Uterus (tissue), 4 donors: Measurements from ENCODE around the gene BABAM2. TPM values are rescaled to one million over a fixed set of nuclear protein-coding genes. Genes with fewer than 3 reads are reported as not detected.

Experiments
- DNase-seq, 2 donors: peaks; one replicate each; pipeline ENCODE4 v3.0.0-alpha.2; 2019 to 2020
- H3K27ac ChIP-seq, 2 donors: fragments of 200-600 bp; sonication (generic); 1 replicate in 1 of 2; 2 replicates in 1 of 2; pipeline ENCODE4 v1.5.1; 2016 to 2018
- H3K27me3 ChIP-seq, 2 donors: fragments of 200-600 bp; sonication (generic); one replicate each; pipeline ENCODE4 v1.5.1; 2018 to 2019; ENCODE audit warnings: control low read depth in 1 of 2
- H3K36me3 ChIP-seq, 2 donors: fragments of 200-600 bp; sonication (generic); one replicate each; pipeline ENCODE4 v1.5.1; 2019; ENCODE audit warnings: control low read depth in 1 of 2
- H3K4me1 ChIP-seq, 2 donors: fragments of 200-600 bp; sonication (generic); one replicate each; pipeline ENCODE4 v1.5.1; 2018 to 2019; ENCODE audit warnings: control low read depth in 1 of 2
- H3K4me3 ChIP-seq, 2 donors: fragments of 200-600 bp; sonication (generic); 1 replicate in 1 of 2; 2 replicates in 1 of 2; pipeline ENCODE4 v1.5.1; 2018 to 2019; ENCODE audit warnings: mild to moderate bottlenecking in 1 of 2
- H3K9me3 ChIP-seq, 2 donors: fragments of 200-600 bp; sonication (generic); one replicate each; pipeline ENCODE4 v1.5.1; 2019; ENCODE audit warnings: control low read depth in 1 of 2
- POLR2A ChIP-seq, 2 donors: fragments of 450-650 bp; IDR thresholded peaks; one replicate each; pipeline ENCODE4 v1.6.1; 2016; ENCODE audit warnings: antibody characterized with exemption in 2 of 2, mild to moderate bottlenecking in 1 of 2, moderate library complexity in 1 of 2
- intact Hi-C: fragments of 100-400 bp; cut with DNase I; formaldehyde crosslinking; loops from one replicate; pipeline ENCODE4 v1.15.1; 2023; ENCODE audit warnings: low total_unique reads
- total RNA-seq, 4 donors: library from RNA; depleted of rRNA in 3 of 4; stranded (reverse); fragments of >200 nt in 3 of 4; gene quantifications; one replicate each; pipeline versions ENCODE4 v1.1.0 to v1.2.4, GENCODE V29; 2014 to 2023
- TF ChIP-seq, protein P1 (sequence below), 4 experiments: fragments of 200-600 bp in 2 of 4; fragments of 450-650 bp in 2 of 4; sonication (generic) in 2 of 4; IDR thresholded peaks; one replicate each; pipeline ENCODE4 v1.5.1; 2016 to 2019; ENCODE audit warnings: antibody characterized with exemption in 4 of 4, mild to moderate bottlenecking in 2 of 4, moderate library complexity in 1 of 4
- donor health status: DM: yes; HTN: yes; CAD: no.

Gene BABAM2
- total RNA-seq, 4 donors from 2014 or later, result 24.1 to 62.1 (median 32.5) TPM

DNA sequence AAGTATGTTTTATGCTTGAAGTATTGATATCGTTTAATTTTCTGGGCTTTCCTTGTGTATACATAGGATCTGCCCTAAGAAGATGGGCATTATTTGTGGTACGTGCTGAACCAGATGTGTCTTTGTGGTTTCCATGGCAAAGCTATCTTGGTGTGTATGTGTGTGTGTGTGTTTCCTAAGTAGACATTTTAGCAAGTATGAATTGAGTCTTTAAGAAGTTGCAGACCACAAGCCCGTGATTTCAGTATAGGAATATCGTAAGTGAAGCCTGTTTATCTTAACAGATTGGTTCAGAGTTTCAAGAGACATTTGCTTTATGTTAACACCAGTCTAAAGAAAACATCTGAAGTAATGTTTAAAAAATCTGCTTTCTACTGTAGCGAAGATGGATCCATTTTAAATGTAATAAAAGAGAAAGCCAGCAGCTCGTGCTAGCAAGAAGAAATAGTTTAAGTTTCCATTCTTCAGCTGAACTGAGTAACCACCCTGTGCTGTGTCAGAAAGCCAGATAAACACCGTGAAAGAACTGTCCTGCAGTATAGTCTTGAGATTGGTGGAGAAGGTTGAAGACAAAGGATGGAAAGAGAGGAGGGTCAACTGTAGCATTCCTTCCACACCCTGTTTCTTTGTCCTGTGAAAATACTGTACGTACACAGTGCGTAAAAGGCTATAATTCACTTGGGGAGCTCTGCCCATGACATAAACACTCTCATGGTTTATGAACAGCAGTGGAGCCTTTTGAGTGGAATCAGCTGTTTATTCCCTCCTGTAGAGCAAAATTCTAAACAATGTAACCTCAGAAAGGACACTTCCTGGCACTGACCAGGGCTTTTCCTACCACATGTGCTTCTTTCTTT, 410.2 kb downstream of the BABAM2 start:
- intact Hi-C loops, result no loop called here
- Histone ChIP-seq H3K27me3 (no peaks in the 10 kb centered on the region), H3K27ac (peak overlapping the region; percentile 56 to 84), H3K4me3 (no peak overlapping the region), H3K36me3 (no peaks in the 10 kb centered on the region), H3K9me3 (peaks cover 0 to 6% of the 10 kb centered on the region in 2 donors), H3K4me1 (peaks cover 0 to 4% of the 10 kb centered on the region in 2 donors)
- TF ChIP-seq, protein P1, sequence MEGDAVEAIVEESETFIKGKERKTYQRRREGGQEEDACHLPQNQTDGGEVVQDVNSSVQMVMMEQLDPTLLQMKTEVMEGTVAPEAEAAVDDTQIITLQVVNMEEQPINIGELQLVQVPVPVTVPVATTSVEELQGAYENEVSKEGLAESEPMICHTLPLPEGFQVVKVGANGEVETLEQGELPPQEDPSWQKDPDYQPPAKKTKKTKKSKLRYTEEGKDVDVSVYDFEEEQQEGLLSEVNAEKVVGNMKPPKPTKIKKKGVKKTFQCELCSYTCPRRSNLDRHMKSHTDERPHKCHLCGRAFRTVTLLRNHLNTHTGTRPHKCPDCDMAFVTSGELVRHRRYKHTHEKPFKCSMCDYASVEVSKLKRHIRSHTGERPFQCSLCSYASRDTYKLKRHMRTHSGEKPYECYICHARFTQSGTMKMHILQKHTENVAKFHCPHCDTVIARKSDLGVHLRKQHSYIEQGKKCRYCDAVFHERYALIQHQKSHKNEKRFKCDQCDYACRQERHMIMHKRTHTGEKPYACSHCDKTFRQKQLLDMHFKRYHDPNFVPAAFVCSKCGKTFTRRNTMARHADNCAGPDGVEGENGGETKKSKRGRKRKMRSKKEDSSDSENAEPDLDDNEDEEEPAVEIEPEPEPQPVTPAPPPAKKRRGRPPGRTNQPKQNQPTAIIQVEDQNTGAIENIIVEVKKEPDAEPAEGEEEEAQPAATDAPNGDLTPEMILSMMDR (IDR thresholded peaks at IDR 0.05), result no peak
- peak in 1 of 2 donors; percentile 7 for TF ChIP-seq POLR2A (IDR thresholded peaks at IDR 0.05)
- DNase-seq, result no peak

DNA sequence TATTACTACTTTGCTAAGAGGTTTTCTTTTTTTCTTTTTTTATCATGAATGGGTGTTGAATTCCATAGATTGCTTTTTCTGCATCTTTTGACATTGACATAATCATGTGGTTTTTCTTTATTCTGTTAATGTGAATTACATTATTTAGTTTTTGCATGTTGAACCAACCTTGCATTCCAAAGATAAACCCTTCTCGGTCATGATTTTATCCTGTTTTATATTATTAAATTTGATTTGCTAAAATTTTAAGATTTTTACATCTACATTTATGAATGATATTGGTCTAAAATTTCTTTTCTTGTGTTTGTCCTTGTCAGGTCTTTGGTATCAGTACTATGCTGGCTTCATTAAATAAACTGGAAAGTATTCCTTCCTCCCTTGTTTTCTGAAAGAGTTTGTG, 414.7 kb downstream of the BABAM2 start:
- no peaks in the 10 kb centered on the region for H3K27me3 ChIP-seq
- H3K27ac ChIP-seq, result no peak overlapping the region
- no peaks in the 10 kb centered on the region for H3K36me3 ChIP-seq
- H3K4me1 ChIP-seq, result peaks cover 0 to 4% of the 10 kb centered on the region in 2 donors
- peaks cover 0 to 6% of the 10 kb centered on the region in 2 donors for H3K9me3 ChIP-seq
- no peak for DNase-seq
- H3K4me3 ChIP-seq, result no peak overlapping the region
- TF ChIP-seq POLR2A (IDR thresholded peaks at IDR 0.05), result no peak
- TF ChIP-seq, protein P1 (IDR thresholded peaks at IDR 0.05), result no peak
- intact Hi-C loops, result no loop called here

DNA sequence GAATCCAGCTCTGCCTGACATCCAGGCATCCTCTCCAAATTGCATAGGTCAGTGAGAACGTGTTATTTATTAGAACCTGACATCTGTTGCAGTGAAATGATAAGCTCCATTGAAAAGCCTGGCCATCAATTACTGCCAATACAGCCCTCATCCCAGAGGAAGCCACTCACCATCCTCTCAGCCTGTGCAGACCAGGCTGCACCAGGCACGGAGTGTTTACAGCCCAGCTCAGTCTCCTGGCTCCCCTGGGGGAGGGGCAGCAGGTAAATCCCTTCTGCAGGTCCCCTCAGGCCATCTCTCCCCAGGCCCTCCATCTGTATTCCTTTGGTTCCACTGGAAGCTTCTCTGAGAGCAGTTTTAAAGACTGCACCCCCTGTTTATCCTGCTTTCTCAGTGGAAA, 419.6 kb downstream of the BABAM2 start:
- peaks cover 0 to 4% of the 10 kb centered on the region in 2 donors for H3K9me3 ChIP-seq
- no peak overlapping the region for H3K27ac ChIP-seq
- no peaks in the 10 kb centered on the region for H3K27me3 ChIP-seq
- TF ChIP-seq, protein P1 (IDR thresholded peaks at IDR 0.05), result no peak
- no peak for TF ChIP-seq POLR2A (IDR thresholded peaks at IDR 0.05)
- intact Hi-C loops, result no loop called here
- H3K4me3 ChIP-seq, result no peak overlapping the region
- H3K36me3 ChIP-seq, result no peaks in the 10 kb centered on the region
- no peak for DNase-seq
- no peaks in the 10 kb centered on the region for H3K4me1 ChIP-seq

DNA sequence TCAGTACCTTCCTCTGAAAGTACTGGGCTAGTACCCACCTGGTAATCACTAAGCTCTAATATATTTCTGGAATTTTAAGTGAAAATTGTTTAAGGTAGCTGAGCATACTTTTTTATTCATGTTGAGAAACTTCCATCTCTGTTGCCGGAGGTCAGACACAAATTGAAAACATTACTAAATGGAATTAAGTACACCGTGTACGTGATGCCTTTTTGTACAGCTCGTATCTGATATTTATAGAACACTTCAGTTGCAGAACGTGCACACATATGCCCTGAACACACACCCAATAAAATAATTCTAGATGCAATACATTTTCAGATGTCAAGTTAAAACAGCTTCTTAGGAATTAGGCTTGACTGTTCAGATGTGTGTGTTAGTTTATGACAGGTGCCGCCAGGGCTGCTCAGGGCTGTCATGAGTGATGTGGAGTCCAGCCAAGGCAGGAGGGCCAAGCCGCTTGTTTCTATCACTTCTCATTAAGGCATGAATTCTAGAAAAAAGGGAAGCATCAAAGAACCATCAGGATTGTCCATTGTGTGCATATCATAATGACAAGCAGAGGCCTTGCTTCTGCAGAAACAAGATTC, 421.2 kb downstream of the BABAM2 start:
- Histone ChIP-seq H3K4me1 (no peaks in the 10 kb centered on the region), H3K27me3 (no peaks in the 10 kb centered on the region), H3K9me3 (no peaks in the 10 kb centered on the region), H3K36me3 (no peaks in the 10 kb centered on the region), H3K27ac (no peak overlapping the region), H3K4me3 (no peak overlapping the region)
- DNase-seq, result no peak
- intact Hi-C loops, result no loop called here
- TF ChIP-seq, protein P1 (IDR thresholded peaks at IDR 0.05), result no peak
- no peak for TF ChIP-seq POLR2A (IDR thresholded peaks at IDR 0.05)
